Epithelial cell of proximal tubule (primary cell): Measurements from ENCODE around the gene XKRX. TPM values are rescaled to one million over a fixed set of nuclear protein-coding genes. Genes with fewer than 3 reads are reported as not detected.

Experiments used
- DNase-seq: peaks from one replicate; pipeline ENCODE4 v3.0.0-alpha.2; 2011; ENCODE audit warnings: low read depth
- H3K4me3 ChIP-seq: 2 replicates; pipeline ENCODE4 v1.5.1; 2011; ENCODE audit warnings: low read depth, mild to moderate bottlenecking, low read length
- CTCF ChIP-seq: conservative IDR thresholded peaks from 2 replicates; pipeline ENCODE4 v1.5.1; 2012; ENCODE audit warnings: low read depth, mild to moderate bottlenecking, low read length
- total RNA-seq: library from RNA; depleted of rRNA; stranded (reverse); fragments of >200 nt; gene quantifications from 2 replicates; pipeline ENCODE4 v1.2.3, GENCODE V29; 2015

Gene XKRX
- total RNA-seq, 1 donor from 2014 or later, result not detected

DNA sequence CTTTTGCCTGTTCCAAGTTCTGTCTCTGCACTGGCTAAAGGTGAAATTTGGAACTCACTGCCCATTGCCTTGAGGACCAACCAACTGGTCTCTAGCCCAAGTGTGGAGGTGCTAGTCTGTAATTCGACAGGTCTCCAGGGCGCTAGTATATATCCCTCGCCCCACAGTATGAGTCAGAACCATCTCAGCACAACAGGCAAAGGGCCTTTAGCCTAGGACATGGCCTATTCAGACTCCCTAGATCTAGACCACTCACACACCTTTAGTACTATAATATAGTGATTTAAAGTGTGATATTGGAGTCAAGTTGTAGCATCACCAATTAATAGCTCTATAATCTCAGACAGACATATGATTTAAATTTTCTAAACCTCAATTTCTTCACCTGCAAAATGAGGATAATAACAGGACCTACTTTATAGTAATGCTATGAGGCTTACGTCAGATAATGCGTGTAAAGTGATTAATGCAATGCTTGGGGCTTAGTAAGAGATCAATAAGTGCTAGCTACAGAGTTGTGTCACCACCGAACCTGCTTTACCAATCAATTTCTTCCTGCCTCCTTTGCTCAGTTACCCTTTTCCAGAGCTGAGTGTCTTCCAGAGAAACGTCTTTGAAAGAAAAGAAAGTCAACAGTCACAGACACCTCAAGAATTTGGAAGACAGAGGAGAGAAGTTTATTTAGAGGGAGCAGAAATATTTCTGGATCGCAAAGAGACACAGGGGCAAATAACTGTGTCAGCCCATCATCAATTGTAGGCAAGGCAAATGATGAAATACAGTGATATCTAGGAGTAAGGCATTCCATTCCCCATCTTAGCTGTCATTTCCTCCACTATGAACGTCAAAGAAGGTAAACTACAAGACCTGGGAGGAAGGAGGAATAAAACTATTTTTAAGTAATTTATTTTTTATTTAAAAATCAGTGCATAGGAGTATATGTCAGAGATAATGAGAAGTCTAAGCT lies 56.8 kb downstream of the XKRX start:
- DNase-seq, result no peak
- no peak for TF ChIP-seq CTCF
- no peak overlapping the region for H3K4me3 ChIP-seq

- no peak overlapping the region for H3K4me3 ChIP-seq
- DNase-seq, result no peak
- TF ChIP-seq CTCF, result no peak
Measured at GRCh38 chrX:100870527-100870926, 58.2 kb downstream of the XKRX start.

GRCh38 chrX:100868273-100868672 lies 60.4 kb downstream of the XKRX start:
- no peak for TF ChIP-seq CTCF
- no peak overlapping the region for H3K4me3 ChIP-seq
- DNase-seq, result no peak

DNA sequence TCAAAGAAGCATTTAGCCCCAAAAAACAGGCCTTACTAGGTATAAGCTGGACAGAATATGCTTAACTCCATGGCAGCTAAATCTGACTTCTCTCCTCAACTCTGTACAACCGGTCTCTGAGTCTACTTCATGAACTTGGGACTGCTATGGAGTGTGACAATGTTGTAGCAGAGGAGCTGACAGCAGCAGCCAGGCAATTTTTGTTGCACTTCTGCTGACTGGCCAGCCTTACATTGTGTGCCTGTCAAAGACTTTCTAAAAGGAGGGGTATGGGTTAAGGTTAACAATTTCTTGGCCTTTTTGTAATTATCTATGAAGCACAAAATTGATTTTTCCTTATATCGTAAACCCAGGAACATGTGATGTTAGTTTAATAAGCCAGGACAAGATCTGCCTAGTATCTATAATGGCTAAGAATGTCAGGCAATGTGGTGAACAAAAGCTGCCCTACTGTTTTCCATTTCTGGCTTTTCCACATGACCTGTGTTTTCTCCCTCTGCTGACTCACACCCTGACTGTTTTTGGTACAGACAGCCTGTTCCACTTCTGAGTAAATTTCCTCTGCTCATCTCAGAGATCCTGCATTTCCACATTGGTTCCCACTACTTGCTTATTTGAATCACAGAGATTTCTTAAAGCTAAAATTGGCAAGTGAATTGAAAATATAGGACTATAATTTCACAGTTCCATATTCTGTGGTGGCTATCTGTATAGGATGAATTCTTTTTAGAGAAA lies 63.9 kb downstream of the XKRX start:
- no peak for TF ChIP-seq CTCF
- no peak overlapping the region for H3K4me3 ChIP-seq
- no peak for DNase-seq

Other genes with a start within 250 kb of the XKRX start
- gene SYTL4, start 196.8 kb downstream of the XKRX start, total RNA-seq, result 5.3 and 8.0 TPM in 2 replicates
- gene CSTF2, start 108.5 kb downstream of the XKRX start, total RNA-seq, result 19.8 and 37.4 TPM in 2 replicates
- not detected in 2 replicates for gene NOX1, start 54.6 kb downstream of the XKRX start, total RNA-seq
- gene ARL13A, start 40.8 kb upstream of the XKRX start, total RNA-seq, result not detected in 2 replicates
- gene TRMT2B, start 123.2 kb upstream of the XKRX start, total RNA-seq, result 5.0 and 14.4 TPM in 2 replicates
- gene TMEM35A, start 150.0 kb upstream of the XKRX start, total RNA-seq, result 0.29 and 1.0 TPM in 2 replicates
- 20.4 and 27.9 TPM in 2 replicates for gene CENPI, start 169.3 kb upstream of the XKRX start, total RNA-seq